A673 (cell line): ENCODE data around the gene CYP2E1. TPM values are rescaled to one million over a fixed set of nuclear protein-coding genes. Genes with fewer than 3 reads are reported as not detected.

ENCODE experiments used
- BruUV-seq: library from RNA; stranded (reverse); fragments of 400-500 nt; replicated peaks from 2 replicates; lab custom pipeline; 2021; lab: Mats Ljungman, UMichigan
- CTCF ChIA-PET: fragments of 300-600 bp; sonication (Branson Sonifier 250); formaldehyde crosslinking; loops from one replicate; lab custom pipeline; 2022; ENCODE audit warnings: antibody characterized with exemption; lab: Charles Lee
- POLR2A ChIA-PET: fragments of 300-600 bp; sonication (Branson Sonifier 250); formaldehyde crosslinking; loops from one replicate; lab custom pipeline; 2022; ENCODE audit warnings: antibody characterized with exemption; ENCODE audit not compliant: low non-redundant PET; lab: Charles Lee
- DNase-seq: peaks from one replicate; pipeline ENCODE4 v3.0.0-alpha.2; 2015; ENCODE audit warnings: low spot score
- H3K27ac ChIP-seq: fragments of 200-600 bp; sonication (generic); 2 replicates; pipeline ENCODE4 v1.5.1; 2016; ENCODE audit warnings: mixed run types, low read depth, mild to moderate bottlenecking, mixed read lengths, antibody characterized with exemption, low read length; ENCODE audit not compliant: poor library complexity, severe bottlenecking
- H3K27me3 ChIP-seq: fragments of 200-600 bp; sonication (generic); replicated peaks from 2 replicates; pipeline ENCODE4 v1.6.1; 2017; ENCODE audit warnings: mixed run types, low read depth, mild to moderate bottlenecking, mixed read lengths, antibody characterized with exemption, low read length; ENCODE audit not compliant: insufficient read depth, poor library complexity
- H3K36me3 ChIP-seq: fragments of 200-600 bp; sonication (generic); 2 replicates; pipeline ENCODE4 v1.6.1; 2016; ENCODE audit warnings: mixed run types, mild to moderate bottlenecking, mixed read lengths, antibody characterized with exemption, low read length; ENCODE audit not compliant: insufficient read depth, poor library complexity, severe bottlenecking
- H3K4me1 ChIP-seq: fragments of 200-600 bp; sonication (generic); 2 replicates; pipeline ENCODE4 v1.6.1; 2017; ENCODE audit warnings: mixed run types, mild to moderate bottlenecking, mixed read lengths, antibody characterized with exemption, low read length; ENCODE audit not compliant: insufficient read depth, poor library complexity, severe bottlenecking
- H3K4me3 ChIP-seq: fragments of 200-600 bp; sonication (generic); 2 replicates; pipeline ENCODE4 v1.5.1; 2016; ENCODE audit warnings: low read depth, mixed run types, mild to moderate bottlenecking, mixed read lengths, low read length; ENCODE audit not compliant: poor library complexity, severe bottlenecking
- H3K9me3 ChIP-seq: fragments of 200-600 bp; sonication (generic); 2 replicates; pipeline ENCODE4 v1.6.1; 2016; ENCODE audit warnings: mixed run types, low read depth, mild to moderate bottlenecking, mixed read lengths, antibody characterized with exemption, low read length; ENCODE audit not compliant: poor library complexity, severe bottlenecking
- EZH2 ChIP-seq: fragments of 200-600 bp; sonication (generic); IDR thresholded peaks from 2 replicates; pipeline ENCODE4 v1.6.1; 2017; ENCODE audit warnings: borderline replicate concordance, low read depth, mild to moderate bottlenecking, mixed read lengths, antibody characterized with exemption, low read length; ENCODE audit not compliant: poor library complexity, severe bottlenecking
- intact Hi-C: fragments of 100-400 bp; cut with micrococcal nuclease; formaldehyde crosslinking; loops from one replicate; pipeline ENCODE4 v1.10.0; 2022; ENCODE audit not compliant: unreplicated experiment
- total RNA-seq: library from RNA; stranded (reverse); gene quantifications from 2 replicates; pipeline ENCODE4 v1.2.3, GENCODE V29; 2021
- TF ChIP-seq, protein P1 (sequence below): fragments of 300-800, 200-600 bp; sonication (generic); conservative IDR thresholded peaks from 2 replicates; pipeline ENCODE4 v1.5.1; 2017; ENCODE audit warnings: low read depth, mild to moderate bottlenecking, antibody characterized with exemption, low read length, moderate library complexity, mixed read lengths

The CYP2E1 gene
- total RNA-seq, 1 experiment from 2014 or later, result 0.49 TPM

DNA sequence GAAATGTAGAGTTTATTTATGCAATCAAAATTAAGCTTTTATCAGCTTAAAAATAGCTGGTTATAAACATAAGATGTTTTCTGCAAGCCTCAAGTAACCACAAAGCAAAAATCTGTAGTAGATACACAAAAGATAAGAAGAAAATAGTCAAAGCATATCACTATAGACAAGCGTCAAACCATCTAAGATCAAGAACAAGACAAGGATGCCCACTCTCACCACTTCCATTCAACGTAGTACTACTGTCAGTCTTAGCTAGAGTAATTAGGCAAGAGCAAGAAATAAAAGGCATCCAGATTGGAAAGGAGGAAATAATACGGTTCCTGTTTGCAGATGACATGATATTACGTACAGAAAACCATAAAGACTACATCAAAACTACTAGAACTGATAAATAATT is 17.5 kb upstream of the CYP2E1 start:
- no peak for DNase-seq
- no peaks in the 10 kb centered on the region for H3K9me3 ChIP-seq
- H3K4me3 ChIP-seq, result no peak overlapping the region
- H3K36me3 ChIP-seq, result no peaks in the 10 kb centered on the region
- no TSS peak for BruUV-seq
- H3K27me3 ChIP-seq, result peaks cover 69% of the 10 kb centered on the region
- ChIA-PET CTCF (no interaction called here), POLR2A (no interaction called here)
- no peak overlapping the region for H3K27ac ChIP-seq
- TF ChIP-seq, protein P1, sequence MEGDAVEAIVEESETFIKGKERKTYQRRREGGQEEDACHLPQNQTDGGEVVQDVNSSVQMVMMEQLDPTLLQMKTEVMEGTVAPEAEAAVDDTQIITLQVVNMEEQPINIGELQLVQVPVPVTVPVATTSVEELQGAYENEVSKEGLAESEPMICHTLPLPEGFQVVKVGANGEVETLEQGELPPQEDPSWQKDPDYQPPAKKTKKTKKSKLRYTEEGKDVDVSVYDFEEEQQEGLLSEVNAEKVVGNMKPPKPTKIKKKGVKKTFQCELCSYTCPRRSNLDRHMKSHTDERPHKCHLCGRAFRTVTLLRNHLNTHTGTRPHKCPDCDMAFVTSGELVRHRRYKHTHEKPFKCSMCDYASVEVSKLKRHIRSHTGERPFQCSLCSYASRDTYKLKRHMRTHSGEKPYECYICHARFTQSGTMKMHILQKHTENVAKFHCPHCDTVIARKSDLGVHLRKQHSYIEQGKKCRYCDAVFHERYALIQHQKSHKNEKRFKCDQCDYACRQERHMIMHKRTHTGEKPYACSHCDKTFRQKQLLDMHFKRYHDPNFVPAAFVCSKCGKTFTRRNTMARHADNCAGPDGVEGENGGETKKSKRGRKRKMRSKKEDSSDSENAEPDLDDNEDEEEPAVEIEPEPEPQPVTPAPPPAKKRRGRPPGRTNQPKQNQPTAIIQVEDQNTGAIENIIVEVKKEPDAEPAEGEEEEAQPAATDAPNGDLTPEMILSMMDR, result no peak
- TF ChIP-seq EZH2, result no peak
- intact Hi-C loops, result no loop called here
- no peaks in the 10 kb centered on the region for H3K4me1 ChIP-seq

DNA sequence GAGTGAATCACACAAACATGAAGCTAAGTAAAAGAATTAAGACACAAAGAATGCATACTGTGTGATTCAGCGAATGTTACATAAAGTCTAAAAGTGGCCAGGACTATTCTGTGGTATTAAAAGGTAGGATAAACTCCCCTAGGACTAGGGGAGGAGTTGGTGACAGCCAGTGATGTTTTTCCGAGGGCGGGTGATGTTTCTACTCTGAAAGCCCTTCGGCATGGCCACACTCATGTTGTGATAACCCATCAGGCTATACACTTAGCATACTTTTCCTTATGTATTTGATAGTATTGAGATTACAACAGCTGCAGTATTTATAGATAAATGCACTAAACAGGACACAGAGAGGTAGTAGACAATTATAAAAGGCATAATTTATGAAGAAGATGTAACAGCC is 15.8 kb upstream of the CYP2E1 start:
- Histone ChIP-seq H3K27me3 (peaks cover 84% of the 10 kb centered on the region), H3K4me3 (no peak overlapping the region), H3K9me3 (no peaks in the 10 kb centered on the region), H3K27ac (no peak overlapping the region), H3K36me3 (no peaks in the 10 kb centered on the region), H3K4me1 (no peaks in the 10 kb centered on the region)
- no peak for DNase-seq
- TF ChIP-seq, protein P1, result no peak
- TF ChIP-seq EZH2, result no peak
- intact Hi-C loops, result no loop called here
- POLR2A ChIA-PET, result no interaction called here
- BruUV-seq, result no TSS peak
- CTCF ChIA-PET, result no interaction called here

DNA sequence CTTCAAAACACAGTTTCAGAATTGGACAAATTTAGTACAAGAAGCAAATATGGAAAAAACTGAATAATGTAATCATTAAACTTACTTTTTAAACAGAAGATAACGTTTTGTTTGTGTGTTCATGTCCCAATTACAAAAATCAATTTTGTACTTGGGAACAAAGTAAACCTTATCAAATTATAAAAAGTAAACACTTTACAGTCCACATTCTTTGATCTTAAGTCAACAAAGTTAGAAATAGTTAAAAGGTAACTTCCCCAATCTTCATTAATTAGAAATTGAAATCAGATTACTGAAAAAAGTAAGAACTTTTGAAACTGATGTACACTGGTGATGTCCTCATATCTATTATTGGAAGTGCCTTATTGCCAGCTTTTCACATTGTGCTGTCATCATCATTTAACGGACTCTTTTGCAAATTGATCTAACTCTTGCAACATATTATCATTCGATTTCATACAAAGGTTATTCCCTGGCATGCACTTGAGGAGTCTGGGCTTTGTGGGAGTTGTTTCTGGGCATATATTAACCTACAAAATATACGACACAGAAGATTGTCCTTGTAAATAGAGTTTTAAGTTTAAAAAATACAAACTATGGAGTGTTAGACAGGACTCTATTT is 15.1 kb upstream of the CYP2E1 start:
- Histone ChIP-seq H3K36me3 (no peaks in the 10 kb centered on the region), H3K27ac (no peak overlapping the region), H3K9me3 (no peaks in the 10 kb centered on the region), H3K4me3 (no peak overlapping the region), H3K27me3 (peaks cover 88% of the 10 kb centered on the region), H3K4me1 (no peaks in the 10 kb centered on the region)
- intact Hi-C loops, result no loop called here
- no peak for TF ChIP-seq EZH2
- TF ChIP-seq, protein P1, result no peak
- CTCF ChIA-PET, result no interaction called here
- no peak for DNase-seq
- POLR2A ChIA-PET, result no interaction called here
- BruUV-seq, result no TSS peak
